H1 (cell line): ENCODE results near the gene PWWP3B. TPM values are rescaled to one million over a fixed set of nuclear protein-coding genes. Genes with fewer than 3 reads are reported as not detected.

ENCODE experiments used
- CTCF ChIA-PET: fragments of 300-600 bp; sonication (Branson Sonifier 250); formaldehyde crosslinking; loops from one replicate; lab custom pipeline; 2021; ENCODE audit not compliant: partially characterized antibody; lab: Charles Lee
- POLR2A ChIA-PET: fragments of 300-600 bp; sonication (Branson Sonifier 250); formaldehyde crosslinking; loops from one replicate; lab custom pipeline; 2021; ENCODE audit warnings: inconsistent platforms; ENCODE audit not compliant: partially characterized antibody; lab: Charles Lee
- DNase-seq, 2 experiments: peaks; one replicate each; pipeline versions ENCODE4 v3.0.0 to v3.0.0-alpha.2; 2010 to 2022; ENCODE audit warnings: low spot score in 2 of 2, low read depth in 1 of 2, mixed read lengths in 1 of 2
- FAIRE-seq: peaks from 2 replicates; lab custom pipeline; 2011; peaks lifted over from hg19 to GRCh38; lab: Jason Lieb, UNC
- H2AFZ ChIP-seq: 2 replicates; pipeline ENCODE4 v1.8.1; 2012; ENCODE audit warnings: low read length, inconsistent platforms
- H2AK5ac ChIP-seq: 2 replicates; pipeline ENCODE4 v1.6.1; 2013; ENCODE audit warnings: low read depth, low read length
- H2BK120ac ChIP-seq: replicated peaks from 2 replicates; pipeline ENCODE3; 2013; ENCODE audit warnings: low read depth, low read length, inconsistent platforms
- H2BK12ac ChIP-seq: 2 replicates; pipeline ENCODE4 v1.6.1; 2013; ENCODE audit warnings: low read depth, low read length
- H2BK15ac ChIP-seq: 2 replicates; pipeline ENCODE4 v1.6.1; 2013; ENCODE audit warnings: low read length
- H2BK20ac ChIP-seq: 2 replicates; pipeline ENCODE4 v1.6.1; 2013; ENCODE audit warnings: low read length
- H2BK5ac ChIP-seq: 2 replicates; pipeline ENCODE4 v1.6.1; 2013; ENCODE audit warnings: low read depth, low read length
- H3K14ac ChIP-seq: 2 replicates; pipeline ENCODE4 v1.6.1; 2013; ENCODE audit warnings: inconsistent platforms; ENCODE audit not compliant: insufficient read length
- H3K18ac ChIP-seq: 2 replicates; pipeline ENCODE4 v1.6.1; 2013; ENCODE audit warnings: low read length; ENCODE audit errors: extremely low read depth
- H3K23ac ChIP-seq: 2 replicates; pipeline ENCODE4 v1.6.1; 2013; ENCODE audit warnings: inconsistent platforms; ENCODE audit not compliant: insufficient read length
- H3K23me2 ChIP-seq: 2 replicates; pipeline ENCODE4 v1.6.1; 2013; ENCODE audit warnings: low read depth, low read length
- H3K27ac ChIP-seq: 2 replicates; pipeline ENCODE4 v1.6.1; 2011; ENCODE audit warnings: low read depth, low read length, inconsistent platforms
- H3K27me3 ChIP-seq, 4 experiments: replicated peaks in 1 of 4; 1 replicate in 1 of 4; 2 replicates in 3 of 4; pipeline versions ENCODE4 v1.6.1 to v1.8.1; 2011 to 2013; ENCODE audit warnings: low read length in 3 of 4, mild to moderate bottlenecking in 3 of 4, inconsistent platforms in 2 of 4, mixed read lengths in 2 of 4, moderate library complexity in 1 of 4; ENCODE audit not compliant: control insufficient read depth in 3 of 4, insufficient read depth in 3 of 4; ENCODE audit errors: extremely low read depth in 1 of 4
- H3K36me3 ChIP-seq, 4 experiments: 2 replicates each; pipeline versions ENCODE4 v1.6.1 to v1.8.1; 2011 to 2013; ENCODE audit warnings: mild to moderate bottlenecking in 4 of 4, low read length in 3 of 4, moderate library complexity in 2 of 4, control low read depth in 1 of 4, inconsistent platforms in 1 of 4; ENCODE audit not compliant: insufficient read depth in 4 of 4, control insufficient read depth in 2 of 4
- H3K4ac ChIP-seq: replicated peaks from 2 replicates; pipeline ENCODE3; 2013; ENCODE audit warnings: low read length, low read depth, mixed read lengths, inconsistent platforms; ENCODE audit not compliant: insufficient read length
- H3K4me1 ChIP-seq, 4 experiments: replicated peaks in 1 of 4; 1 replicate in 1 of 4; 2 replicates in 3 of 4; pipeline versions ENCODE4 v1.6.1 to v1.8.1; 2011 to 2013; ENCODE audit warnings: low read length in 3 of 4, inconsistent platforms in 2 of 4, mixed read lengths in 1 of 4; ENCODE audit not compliant: insufficient read depth in 4 of 4, control insufficient read depth in 3 of 4
- H3K4me2 ChIP-seq, 2 experiments: 2 replicates each; pipeline versions ENCODE4 v1.6.1 to v1.8.1; 2011 to 2013; ENCODE audit warnings: low read depth in 2 of 2, low read length in 2 of 2, control low read depth in 1 of 2, inconsistent platforms in 1 of 2, mild to moderate bottlenecking in 1 of 2; ENCODE audit not compliant: insufficient read depth in 1 of 2
- H3K4me3 ChIP-seq, 4 experiments: fragments of 200-600, 300-600 bp in 1 of 4; sonication (generic), shearing (Covaris generic), sonication (Bioruptor Twin) in 1 of 4; 2 replicates each; pipeline versions ENCODE4 v1.5.1 to v1.8.1; 2011 to 2016; ENCODE audit warnings: low read length in 4 of 4, low read depth in 3 of 4, control low read depth in 2 of 4, inconsistent platforms in 2 of 4, mild to moderate bottlenecking in 2 of 4, mixed read lengths in 1 of 4, moderate library complexity in 1 of 4; ENCODE audit not compliant: insufficient read depth in 2 of 4; ENCODE audit errors: extremely low read depth in 1 of 4
- H3K56ac ChIP-seq: replicated peaks from 2 replicates; pipeline ENCODE3; 2013; ENCODE audit warnings: low read depth, mild to moderate bottlenecking, mixed read lengths, low read length, inconsistent platforms; ENCODE audit not compliant: insufficient read length
- H3K79me1 ChIP-seq: 2 replicates; pipeline ENCODE4 v1.6.1; 2013; ENCODE audit warnings: low read depth, low read length, control low read depth
- H3K79me2 ChIP-seq, 2 experiments: 2 replicates each; pipeline versions ENCODE4 v1.6.1 to v1.8.1; 2012 to 2013; ENCODE audit warnings: low read length in 2 of 2, mild to moderate bottlenecking in 2 of 2, inconsistent platforms in 1 of 2; ENCODE audit not compliant: insufficient read depth in 2 of 2, control insufficient read depth in 1 of 2
- H3K9ac ChIP-seq, 4 experiments: replicated peaks in 1 of 4; 1 replicate in 1 of 4; 2 replicates in 3 of 4; pipeline versions ENCODE4 v1.6.1 to v1.8.1; 2011 to 2013; ENCODE audit warnings: low read depth in 3 of 4, low read length in 3 of 4, control low read depth in 2 of 4, mild to moderate bottlenecking in 2 of 4, moderate library complexity in 2 of 4, inconsistent platforms in 1 of 4; ENCODE audit errors: extremely low read depth in 1 of 4
- H3K9me3 ChIP-seq, 2 experiments: 2 replicates each; pipeline versions ENCODE4 v1.6.1 to v1.8.1; 2012 to 2013; ENCODE audit warnings: mild to moderate bottlenecking in 2 of 2, moderate library complexity in 2 of 2, control low read depth in 1 of 2, inconsistent platforms in 1 of 2, low read depth in 1 of 2, low read length in 1 of 2, mixed read lengths in 1 of 2; ENCODE audit not compliant: insufficient read depth in 2 of 2
- H4K20me1 ChIP-seq, 2 experiments: replicated peaks in 1 of 2; 2 replicates each; pipeline versions ENCODE3 to v1.8.1; 2011 to 2013; ENCODE audit warnings: inconsistent platforms in 2 of 2, low read length in 2 of 2, mild to moderate bottlenecking in 1 of 2; ENCODE audit not compliant: insufficient read depth in 2 of 2, control insufficient read depth in 1 of 2
- H4K5ac ChIP-seq: 2 replicates; pipeline ENCODE4 v1.6.1; 2013; ENCODE audit warnings: low read length, low read depth, mixed read lengths, inconsistent platforms; ENCODE audit not compliant: insufficient read length
- H4K8ac ChIP-seq: 2 replicates; pipeline ENCODE4 v1.8.0; 2013; ENCODE audit warnings: mild to moderate bottlenecking, moderate library complexity, low read length, inconsistent platforms; ENCODE audit not compliant: insufficient read depth; ENCODE audit errors: extremely low read depth
- H4K91ac ChIP-seq: replicated peaks from 2 replicates; pipeline ENCODE3; 2013; ENCODE audit warnings: low read length, mixed read lengths, inconsistent platforms; ENCODE audit not compliant: insufficient read length
- BCL11A ChIP-seq, 2 experiments: IDR thresholded peaks; one replicate each; pipeline ENCODE4 v1.6.1; 2011; ENCODE audit warnings: low read depth in 2 of 2, low read length in 2 of 2, mild to moderate bottlenecking in 2 of 2
- HDAC2 ChIP-seq, 2 experiments: fragments of 300-600 bp in 1 of 2; sonication (generic) in 1 of 2; IDR thresholded peaks; 2 replicates each; pipeline ENCODE4 v1.6.1; 2011 to 2012; ENCODE audit warnings: low read depth in 2 of 2, low read length in 2 of 2, mild to moderate bottlenecking in 2 of 2, moderate library complexity in 2 of 2, borderline replicate concordance in 1 of 2, inconsistent platforms in 1 of 2
- HDAC6 ChIP-seq: IDR thresholded peaks from one replicate; pipeline ENCODE4 v1.7.1; 2012; ENCODE audit warnings: low read depth, mild to moderate bottlenecking, inconsistent platforms, low read length, moderate library complexity
- SAP30 ChIP-seq: fragments of 300-600 bp; sonication (generic); IDR thresholded peaks from 2 replicates; pipeline ENCODE4 v1.7.1; 2012; ENCODE audit warnings: low read length, moderate library complexity, mild to moderate bottlenecking, inconsistent platforms; ENCODE audit not compliant: insufficient read depth, insufficient replicate concordance
- WGBS, 2 experiments: shearing (Covaris generic) in 1 of 2; methylation state at CpG; one replicate each; pipeline versions ENCODE4 v1.1.6 to v1.1.7; 2013 to 2015; ENCODE audit warnings: low lambda C conversion rate in 2 of 2, mixed read lengths in 2 of 2, inconsistent platforms in 1 of 2, low coverage in 1 of 2, missing lambda C conversion rate in 1 of 2; ENCODE audit not compliant: insufficient replicate concordance in 2 of 2, insufficient coverage in 1 of 2, insufficient read length in 1 of 2; ENCODE audit errors: extremely low coverage in 1 of 2, missing lambda C conversion rate in 1 of 2; 5-methylcytosine and 5-hydroxymethylcytosine counted together
- polyA plus RNA-seq, 7 experiments: library from polyadenylated mRNA; depleted of rRNA in 3 of 7; stranded (reverse) in 5 of 7; unstranded in 2 of 7; fragments of >200 nt in 5 of 7; fragments of 200-250 nt in 2 of 7; gene quantifications; 1 replicate in 5 of 7; 2 replicates in 1 of 7; 4 replicates in 1 of 7; pipeline versions ENCODE4 v1.2.1 to v1.2.3, GENCODE V29; 2011 to 2013; ENCODE audit warnings: missing spikeins in 2 of 7, mixed read lengths in 2 of 7
- total RNA-seq: library from RNA; stranded (reverse); fragmentation: NEBNext Ultra II Directional; extraction: Animal tissue kit (Norgen Biotek cat#: 25700); gene quantifications from 2 replicates; pipeline ENCODE4 v1.2.1, GENCODE V29; 2021

Gene PWWP3B
- total and polyA plus RNA-seq, 2 of the 8 experiments (the other 6 are each of a cell fraction or from before 2014, with no cell fraction given) = 0.15 to 0.61 TPM

- WGBS, 2 experiments = 90% methylated on average over 3 of the region's 5 CpGs; no CpG with 5 or more reads in 1 of the 2 experiments
Measured at GRCh38 chrX:106178826-106179225, 10.7 kb downstream of the PWWP3B start.

More at GRCh38 chrX:106178826-106179225, 10.7 kb downstream of the PWWP3B start:
- Histone ChIP-seq H2BK15ac (no peak overlapping the region), H2AK5ac (no peak overlapping the region), H3K4ac (no peak overlapping the region), H4K8ac (no peak overlapping the region), H3K23me2 (no peaks in the 10 kb centered on the region), H2BK12ac (no peak overlapping the region), H3K4me1 (no peaks in the 10 kb centered on the region), H3K56ac (no peak overlapping the region), H3K79me1 (no peaks in the 10 kb centered on the region), H3K4me3 (no peak overlapping the region), H2BK5ac (no peak overlapping the region), H2AFZ (no peak overlapping the region), H3K4me2 (no peak overlapping the region), H4K20me1 (no peaks in the 10 kb centered on the region), H3K23ac (no peak overlapping the region), H3K18ac (no peak overlapping the region), H3K9me3 (peaks cover 0 to 4% of the 10 kb centered on the region in 2 experiments; a peak in 1 of 4 replicates), H3K27ac (no peak overlapping the region), H3K36me3 (no peaks in the 10 kb centered on the region), H3K79me2 (no peaks in the 10 kb centered on the region), H4K5ac (no peak overlapping the region), H3K9ac (no peak overlapping the region), H3K14ac (no peak overlapping the region), H2BK120ac (no peak overlapping the region), H2BK20ac (no peak overlapping the region), H4K91ac (no peak overlapping the region), H3K27me3 (no peaks in the 10 kb centered on the region)
- ChIA-PET CTCF (interaction anchor here (0.6 to 1.0 kb wide), 2 partner anchors 8 to 107 kb away, joined by 3 to 5 read pairs; no protein-coding TSS in a partner anchor), POLR2A (no interaction called here)
- TF ChIP-seq SAP30 = no peak
- TF ChIP-seq HDAC2 (IDR thresholded peaks at IDR 0.05; ENCODE audit: borderline replicate concordance in 1 of 2, low read depth in 2 of 2, low read length in 2 of 2) = no peak
- no peak for TF ChIP-seq HDAC6
- no peak for TF ChIP-seq BCL11A (IDR thresholded peaks at IDR 0.05; ENCODE audit: low read depth in 2 of 2, low read length in 2 of 2)
- no peak for DNase-seq
- no peak for FAIRE-seq
